Retinal pigment epithelial cell (primary cell): Measurements from ENCODE around the gene KCNAB1.

Experiments
- DNase-seq: peaks from one replicate; pipeline ENCODE4 v3.0.0-alpha.2; 2010; ENCODE audit warnings: low read depth
- H3K4me3 ChIP-seq: 2 replicates; pipeline ENCODE4 v1.5.1; 2011; ENCODE audit warnings: mild to moderate bottlenecking, low read length, control low read depth, moderate library complexity
- CTCF ChIP-seq: conservative IDR thresholded peaks from 2 replicates; pipeline ENCODE4 v1.5.1; 2011; ENCODE audit warnings: low read depth, low read length, control low read depth, inconsistent platforms

KCNAB1 gene

DNA sequence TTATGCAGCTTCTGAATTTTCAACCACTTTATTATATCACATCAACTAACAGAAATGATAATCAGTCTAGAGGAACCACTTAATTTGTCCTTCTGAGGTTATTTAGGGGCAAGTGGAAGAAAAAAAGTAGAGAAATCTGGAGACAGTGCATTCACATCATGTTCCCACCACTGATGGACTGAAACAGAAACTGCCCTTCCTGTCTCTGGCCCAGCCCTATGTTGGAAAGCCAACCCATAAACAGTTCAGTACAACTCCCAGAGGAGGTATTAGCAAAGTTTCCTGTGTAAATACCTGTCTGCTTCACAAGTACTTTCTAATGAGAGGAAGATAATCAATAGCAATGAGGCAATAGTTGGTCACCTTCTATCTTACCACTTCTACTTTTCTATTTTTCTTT, 228.7 kb downstream of the KCNAB1 start:
- no peak overlapping the region for H3K4me3 ChIP-seq
- no peak for DNase-seq
- no peak for TF ChIP-seq CTCF

- TF ChIP-seq CTCF = no peak
- H3K4me3 ChIP-seq = no peak overlapping the region
- DNase-seq = no peak
Observed at GRCh38 chr3:156349978-156350377, 229.6 kb downstream of the KCNAB1 start.

GRCh38 chr3:156350781-156351180, 230.4 kb downstream of the KCNAB1 start:
- no peak for DNase-seq
- H3K4me3 ChIP-seq = no peak overlapping the region
- TF ChIP-seq CTCF = no peak

GRCh38 chr3:156351783-156352182, 231.4 kb downstream of the KCNAB1 start:
- H3K4me3 ChIP-seq = no peak overlapping the region
- DNase-seq = no peak
- no peak for TF ChIP-seq CTCF

GRCh38 chr3:156352728-156353127, 232.3 kb downstream of the KCNAB1 start:
- H3K4me3 ChIP-seq = no peak overlapping the region
- TF ChIP-seq CTCF = no peak
- no peak for DNase-seq

- H3K4me3 ChIP-seq = no peak overlapping the region
- no peak for DNase-seq
- no peak for TF ChIP-seq CTCF
Observed at GRCh38 chr3:156353563-156353962, 233.2 kb downstream of the KCNAB1 start.

DNA sequence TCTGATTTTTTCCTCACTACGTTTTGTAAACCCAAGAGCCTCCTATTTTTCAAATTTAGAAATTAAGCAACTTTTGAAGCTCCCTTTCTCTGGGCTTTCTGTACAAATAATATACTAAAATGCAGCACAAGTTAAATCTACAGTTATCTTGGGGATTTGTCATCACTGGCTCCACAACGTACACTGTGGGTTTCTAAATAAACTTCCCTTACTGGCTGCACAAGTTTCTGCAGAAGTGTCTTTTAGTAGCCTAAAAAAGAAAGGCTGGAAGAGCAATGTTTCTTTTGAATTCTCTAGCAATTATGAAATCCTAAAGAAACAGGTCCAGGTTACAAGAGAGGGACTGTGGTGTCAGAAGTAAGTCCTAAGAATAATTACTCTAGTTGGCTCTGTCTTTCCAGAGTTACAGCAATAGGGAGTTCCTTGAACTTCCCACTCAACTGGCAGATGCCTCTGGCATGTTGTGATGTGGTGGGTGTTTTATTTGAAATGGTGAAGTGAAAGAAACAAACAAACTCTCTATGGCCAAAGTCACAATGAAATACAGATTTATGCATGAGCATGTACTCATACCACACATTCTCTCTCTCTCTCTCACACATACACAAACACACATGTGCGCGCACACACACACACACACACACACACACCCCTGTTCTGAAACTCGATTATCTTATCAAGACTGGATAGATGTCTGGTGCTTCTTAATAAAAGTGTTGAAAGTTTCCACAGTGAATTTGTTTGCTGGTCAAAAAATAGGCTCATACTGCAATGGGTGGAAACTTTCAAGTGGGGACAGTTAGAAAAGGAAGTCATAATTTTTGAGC, 236.4 kb downstream of the KCNAB1 start:
- no peak for DNase-seq
- no peak for TF ChIP-seq CTCF

More for the DNA sequence above, 236.4 kb downstream of the KCNAB1 start:
- H3K4me3 ChIP-seq = no peak overlapping the region
